Activated CD4-positive, CD25-positive, alpha-beta regulatory T cell treated with anti-CD3 and anti-CD28 coated beads, Interleukin-2, amount 50 U/mL, for 16 hours (primary cell): ENCODE measurements around the gene GGCX.
A peak's percentile ranks its signal among the peaks of the same experiment; 100 is the strongest.

Experiments
- DNase-seq: peaks from one replicate; pipeline ENCODE4 v3.0.0-alpha.2; 2020; ENCODE audit warnings: low read depth, low spot score

The GGCX gene

DNA sequence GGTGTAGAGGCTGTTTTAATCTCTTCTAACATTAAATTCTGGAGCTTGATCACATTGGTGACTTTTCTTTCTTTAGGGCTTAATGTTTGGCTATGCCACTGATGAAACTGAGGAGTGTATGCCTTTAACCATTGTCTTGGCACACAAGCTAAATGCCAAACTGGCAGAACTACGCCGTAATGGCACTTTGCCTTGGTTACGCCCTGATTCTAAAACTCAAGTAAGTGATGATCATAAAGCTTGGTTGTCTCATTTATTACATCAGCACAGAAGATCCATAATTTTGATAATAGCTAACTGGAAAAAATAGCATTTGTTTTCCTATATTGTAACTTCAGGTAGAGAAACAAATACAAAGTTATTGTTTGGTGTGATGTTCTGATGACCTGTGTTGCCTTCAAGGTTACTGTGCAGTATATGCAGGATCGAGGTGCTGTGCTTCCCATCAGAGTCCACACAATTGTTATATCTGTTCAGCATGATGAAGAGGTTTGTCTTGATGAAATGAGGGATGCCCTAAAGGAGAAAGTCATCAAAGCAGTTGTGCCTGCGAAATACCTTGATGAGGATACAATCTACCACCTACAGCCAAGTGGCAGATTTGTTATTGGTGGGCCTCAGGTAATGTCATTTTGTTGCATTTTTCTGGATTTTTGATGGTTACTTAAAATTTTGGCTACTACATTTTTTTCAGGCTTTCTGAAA, 19.4 kb downstream of the GGCX start:
- DNase-seq, result no peak

DNA sequence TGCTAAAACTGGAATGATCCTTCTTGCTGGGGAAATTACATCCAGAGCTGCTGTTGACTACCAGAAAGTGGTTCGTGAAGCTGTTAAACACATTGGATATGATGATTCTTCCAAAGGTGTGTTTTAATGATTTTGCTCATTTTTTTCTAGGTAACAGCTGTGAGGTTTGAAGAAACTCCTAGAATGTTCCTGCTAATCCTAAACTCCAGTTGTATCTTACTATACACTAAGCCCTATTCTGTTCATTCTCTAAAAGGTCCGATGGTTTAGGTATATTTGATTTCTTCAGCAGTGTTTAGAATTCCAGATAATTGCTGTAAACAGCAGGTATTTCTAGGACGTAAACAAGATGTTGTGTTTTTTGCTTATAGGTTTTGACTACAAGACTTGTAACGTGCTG, 20.0 kb downstream of the GGCX start:
- DNase-seq, result no peak

DNA sequence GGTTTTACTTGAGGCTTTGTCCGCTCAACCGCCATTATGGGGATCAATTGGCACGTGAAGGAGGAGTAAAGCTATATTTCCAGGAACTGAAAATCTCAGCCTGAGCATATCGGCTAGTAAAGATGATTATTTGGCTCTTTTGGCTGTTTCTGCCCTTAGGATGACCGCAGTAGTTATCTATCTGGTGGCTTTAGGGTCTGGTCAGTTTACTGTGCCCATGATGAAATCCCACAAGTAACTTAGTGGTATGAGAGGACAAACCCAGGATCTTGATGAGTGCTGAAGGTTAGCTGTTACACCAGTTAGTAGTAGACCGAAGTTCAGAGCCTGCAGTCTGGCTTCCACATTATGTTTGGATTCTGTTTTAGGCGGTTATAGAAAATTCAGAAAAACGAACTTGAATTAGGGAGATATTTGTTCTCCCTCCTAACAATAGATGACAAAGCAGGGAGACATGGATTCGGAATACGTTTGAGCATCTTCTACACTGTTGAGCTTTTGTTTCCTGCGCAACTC, 21.1 kb downstream of the GGCX start:
- DNase-seq, result no peak

DNA sequence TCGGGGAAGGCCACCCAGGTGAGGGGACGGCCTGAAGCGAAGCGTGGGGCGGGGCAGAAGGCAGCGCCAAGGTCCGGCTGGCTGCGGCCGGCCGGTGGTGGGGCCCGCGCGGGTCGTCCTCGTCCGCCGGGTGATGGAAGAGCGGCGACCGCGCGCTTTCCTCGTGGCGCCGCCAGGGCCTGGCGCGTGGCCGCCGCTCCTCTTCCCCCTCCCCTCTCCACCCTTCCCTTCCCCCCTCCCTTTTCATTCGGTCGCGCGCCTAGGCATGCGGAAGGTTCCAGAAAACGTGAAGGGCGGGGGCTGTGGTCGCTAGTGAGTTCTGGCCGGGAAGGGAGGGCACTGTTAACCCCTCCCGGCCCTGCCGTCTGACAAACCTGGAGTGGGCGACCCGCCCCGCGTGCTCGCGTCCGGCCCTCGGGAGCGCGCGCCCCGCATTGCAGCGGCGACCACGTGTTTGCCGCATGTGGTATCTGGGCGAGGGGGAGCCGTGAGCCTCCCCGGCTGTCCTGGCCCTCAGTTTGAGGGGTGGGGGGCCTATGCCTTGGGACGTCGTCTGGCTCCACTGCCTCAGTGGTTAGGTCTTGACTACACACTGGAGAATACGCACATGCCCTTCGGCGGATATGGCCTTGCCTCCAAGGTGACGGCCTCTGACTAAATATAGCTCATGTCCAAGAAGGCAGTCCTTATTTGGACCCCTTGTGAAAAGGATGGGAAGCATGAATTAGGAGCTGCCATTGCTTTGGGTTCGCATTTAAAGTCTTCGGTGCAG, 21.7 kb downstream of the GGCX start:
- peak; percentile 61 for DNase-seq

DNA sequence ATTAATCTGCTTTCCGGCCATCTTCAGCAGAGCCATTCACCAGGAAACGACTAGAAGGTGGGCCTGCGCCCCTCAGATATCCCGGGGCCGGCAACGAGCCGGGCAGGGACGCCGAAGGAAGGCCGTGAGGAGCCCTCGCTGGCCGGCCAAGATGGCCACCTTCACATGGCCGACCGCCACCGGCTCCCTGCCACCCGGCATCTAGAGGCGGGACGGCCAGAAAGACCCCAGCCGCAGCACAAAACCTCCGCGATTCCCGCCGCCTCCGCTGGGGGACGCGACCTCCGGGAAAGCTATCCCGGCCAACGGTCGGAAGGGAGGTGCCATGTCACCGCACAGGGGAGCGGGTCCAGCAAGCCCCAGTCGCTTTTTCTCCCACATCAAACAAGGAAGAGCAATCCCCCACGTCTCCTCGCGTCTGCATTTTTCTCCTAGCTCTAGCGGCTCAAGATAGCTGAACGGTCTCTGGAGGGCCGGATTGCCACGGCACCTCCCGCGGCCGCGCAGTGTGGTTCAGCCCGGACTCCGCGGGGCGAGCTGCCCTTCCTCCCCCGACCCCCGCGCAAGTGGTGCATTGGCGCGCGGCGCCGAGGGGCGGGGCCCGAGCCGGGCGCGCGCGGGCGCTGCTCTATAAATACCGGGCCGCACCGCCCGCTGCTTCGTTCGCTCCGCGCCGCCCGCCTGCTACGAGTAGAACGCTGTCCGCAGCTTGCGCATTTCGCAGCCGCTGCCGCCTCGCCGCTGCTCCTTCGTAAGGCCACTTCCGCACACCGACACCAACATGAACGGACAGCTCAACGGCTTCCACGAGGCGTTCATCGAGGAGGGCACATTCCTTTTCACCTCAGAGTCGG, 22.6 kb downstream of the GGCX start, which contains the start of gene MAT2A:
Gene MAT2A (plus strand): TSS at position 662 of the 854 bp plus-strand sequence. CDS start 120 bp downstream, at position 782.
- peak; percentile 78 for DNase-seq

DNA sequence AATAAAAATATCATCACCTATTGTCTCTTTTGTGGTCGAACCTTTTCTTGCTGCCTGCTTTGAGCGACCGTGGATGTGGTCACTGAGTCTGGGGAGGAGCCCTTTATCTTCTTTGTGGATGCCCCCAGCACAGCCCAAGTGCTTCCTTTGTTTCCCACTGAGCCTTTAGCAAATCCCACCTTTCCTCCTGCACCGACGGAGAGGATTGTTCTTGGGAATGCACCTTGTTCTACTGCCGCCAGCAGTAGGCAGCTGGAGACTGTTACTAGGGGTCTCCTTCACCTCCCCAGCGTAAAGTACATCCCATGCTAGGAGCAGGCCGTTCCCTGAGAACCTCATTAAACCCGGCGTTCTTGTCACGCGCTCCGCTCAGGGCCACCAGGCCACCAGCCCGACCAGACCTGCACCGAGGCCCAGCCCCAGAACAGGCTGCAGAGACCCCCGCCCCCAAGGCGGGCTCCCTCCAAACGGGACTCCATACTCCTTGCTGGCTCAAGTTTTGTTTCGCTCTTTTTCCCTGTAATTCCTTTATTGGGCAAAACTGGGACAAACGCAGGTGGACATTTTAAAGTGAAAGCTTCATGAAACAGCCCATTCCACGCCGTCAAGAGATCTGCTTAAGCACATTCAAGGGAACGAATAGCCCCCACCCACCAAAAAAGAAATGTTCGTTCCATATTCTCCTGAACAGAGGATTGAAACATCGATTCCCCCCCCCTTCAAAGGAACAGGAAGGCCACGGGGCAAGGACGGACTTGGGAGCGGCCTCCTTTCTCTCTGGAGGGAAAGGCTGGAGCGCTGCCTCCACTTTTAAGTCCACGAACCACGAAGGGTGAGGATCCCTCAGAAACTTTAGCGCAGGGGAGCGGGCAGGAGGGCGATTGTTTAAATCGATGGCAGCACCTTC, 23.4 kb downstream of the GGCX start:
- DNase-seq, result no peak

DNA sequence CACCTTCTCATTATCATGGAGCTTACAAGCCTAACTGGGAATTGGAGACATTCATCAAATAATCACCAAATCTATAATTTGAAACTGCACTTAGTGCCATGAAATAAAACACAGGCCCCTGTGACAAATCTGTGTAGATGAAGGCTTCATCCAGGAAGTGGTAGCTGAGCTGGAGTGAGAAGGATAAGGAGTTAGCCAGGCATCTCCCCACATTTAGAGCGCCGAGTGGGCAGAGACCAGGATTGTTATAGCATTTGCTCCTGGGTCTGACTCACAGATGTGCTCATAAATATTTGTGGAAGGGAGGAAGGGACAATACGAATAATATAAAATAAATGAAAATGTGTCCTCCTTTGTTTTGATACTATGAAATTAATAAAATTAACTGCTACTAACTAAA, 24.8 kb downstream of the GGCX start:
- no peak for DNase-seq

DNA sequence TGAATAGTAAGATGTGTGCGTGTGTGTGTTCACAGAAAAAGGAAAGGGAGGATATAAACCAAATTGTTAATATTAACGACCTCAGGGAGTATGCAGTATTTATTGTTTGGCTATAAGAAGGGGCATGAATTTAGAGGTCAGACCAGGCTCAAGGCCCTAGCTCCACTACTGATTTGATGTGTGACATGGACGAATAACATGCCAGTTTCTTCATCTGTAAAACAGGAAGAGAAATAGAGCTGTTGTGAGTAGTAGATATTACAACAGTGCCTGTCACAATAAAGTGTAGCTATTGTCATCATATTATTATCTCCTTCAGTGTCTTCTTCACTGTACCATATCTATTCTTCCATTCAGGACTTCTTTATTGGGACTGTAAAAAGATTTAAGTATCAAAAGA, 26.4 kb downstream of the GGCX start:
- no peak for DNase-seq

DNA sequence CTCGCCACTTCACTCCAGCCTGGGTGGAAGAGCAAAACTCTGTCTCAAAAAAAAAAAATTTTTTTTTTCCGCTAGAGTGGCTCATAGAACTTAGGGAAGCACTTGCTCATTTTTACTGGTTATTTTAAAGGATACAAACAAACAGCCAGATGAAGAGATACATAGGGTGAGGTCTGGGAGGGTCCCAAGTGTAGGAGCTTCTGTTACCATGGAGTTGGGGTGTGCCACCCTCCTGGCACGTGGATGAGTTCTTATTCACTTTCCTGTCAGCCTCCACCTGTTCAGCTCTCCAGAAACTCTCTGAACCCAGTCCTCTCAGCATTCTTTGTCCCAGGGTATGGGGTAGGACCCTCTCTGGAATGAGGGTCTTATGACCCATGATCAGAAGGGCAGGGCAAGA, 27.2 kb downstream of the GGCX start:
- DNase-seq, result no peak

DNA sequence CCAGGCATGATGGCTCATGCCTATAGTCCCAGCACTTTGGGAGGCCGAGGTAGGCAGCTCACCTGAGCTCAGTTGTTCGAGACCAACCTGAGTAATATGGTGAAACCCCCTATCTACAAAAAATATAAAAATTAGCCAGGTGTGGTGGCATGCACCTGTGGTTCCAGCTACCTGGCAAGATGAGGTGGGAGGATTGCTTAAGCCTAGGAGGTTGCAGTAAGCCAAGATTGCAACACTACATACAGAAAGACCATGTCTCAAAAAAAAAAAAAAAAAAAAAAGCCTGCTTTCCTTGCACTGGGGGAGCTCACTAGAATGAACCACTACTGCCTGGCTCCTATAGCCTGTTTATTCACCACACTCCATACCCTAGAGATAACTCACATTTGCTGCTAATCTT, 29.7 kb downstream of the GGCX start:
- DNase-seq, result no peak

DNA sequence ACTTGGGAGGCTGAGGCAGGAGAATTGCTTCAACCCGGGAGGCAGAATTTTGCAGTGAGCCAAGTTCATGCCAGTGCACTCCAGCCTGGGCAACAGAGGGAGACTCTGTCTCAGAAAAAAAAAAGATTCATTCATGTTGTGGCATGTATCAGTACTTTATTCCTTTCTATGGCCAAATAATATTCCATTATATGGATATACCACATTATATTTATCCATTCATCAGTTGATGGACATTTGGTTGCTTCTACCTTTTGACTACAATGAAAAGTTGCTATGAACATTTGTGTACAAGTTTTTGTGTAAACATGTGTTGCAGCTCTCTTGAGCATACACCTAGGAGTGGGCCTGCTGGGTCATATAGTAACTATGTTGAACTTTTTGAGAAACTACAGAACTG, 31.5 kb downstream of the GGCX start:
- no peak for DNase-seq

DNA sequence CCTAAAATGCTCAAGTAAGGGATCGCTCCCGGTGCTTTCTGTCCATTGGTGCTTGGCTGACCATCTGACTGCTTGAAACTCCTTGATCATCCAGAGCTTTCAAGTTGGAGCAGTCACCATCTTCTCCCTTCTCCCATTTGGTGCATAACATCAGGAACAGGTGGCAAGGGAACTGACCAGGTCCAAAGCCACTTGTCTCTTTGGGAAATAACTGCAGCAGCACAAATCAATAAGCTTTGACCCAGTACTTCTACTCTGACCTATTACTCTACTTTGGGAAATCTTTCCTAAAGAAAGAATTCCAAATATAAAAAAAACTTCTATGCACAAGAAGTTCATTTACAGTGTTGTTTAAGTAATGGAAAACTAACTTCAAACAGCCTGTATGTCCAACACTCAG, 32.9 kb downstream of the GGCX start:
- DNase-seq, result no peak

DNA sequence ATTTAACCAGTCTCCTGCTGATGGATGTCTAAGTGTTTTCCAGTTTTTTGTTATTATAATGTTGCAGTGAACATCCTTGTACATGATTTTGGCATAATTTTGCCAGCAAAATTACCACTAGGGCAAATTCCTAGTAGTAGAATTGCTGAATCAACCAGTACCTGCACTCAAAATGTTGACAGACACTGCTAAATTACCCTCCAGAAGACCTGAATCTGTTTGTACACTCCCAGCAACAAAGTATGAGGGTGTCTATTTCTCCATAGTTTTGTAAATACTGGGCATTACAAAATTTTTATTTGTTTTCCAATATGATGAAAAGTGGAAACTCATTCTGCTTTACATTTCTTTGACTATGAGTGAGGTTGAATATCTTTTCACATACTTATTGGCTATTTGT, 33.5 kb downstream of the GGCX start:
- no peak for DNase-seq

DNA sequence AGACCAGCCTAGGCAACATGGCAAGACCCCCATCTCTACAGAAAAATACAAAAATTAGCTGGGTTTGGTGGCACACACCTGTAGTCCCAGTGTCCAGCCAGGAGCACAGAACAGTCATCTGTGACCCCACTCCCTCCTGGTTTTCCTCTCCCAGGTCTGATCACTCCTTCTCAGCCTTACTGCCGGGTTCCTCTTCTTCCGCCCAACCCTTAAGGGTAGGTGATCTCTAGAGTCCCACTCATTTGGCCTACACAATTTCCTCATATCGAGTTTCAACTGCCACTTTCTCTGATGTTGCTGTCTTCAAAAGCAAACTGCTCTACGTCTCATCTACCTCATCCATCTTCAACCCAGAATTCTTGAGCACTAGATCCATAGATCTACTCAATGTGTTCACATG, 35.7 kb downstream of the GGCX start:
- no peak for DNase-seq

DNA sequence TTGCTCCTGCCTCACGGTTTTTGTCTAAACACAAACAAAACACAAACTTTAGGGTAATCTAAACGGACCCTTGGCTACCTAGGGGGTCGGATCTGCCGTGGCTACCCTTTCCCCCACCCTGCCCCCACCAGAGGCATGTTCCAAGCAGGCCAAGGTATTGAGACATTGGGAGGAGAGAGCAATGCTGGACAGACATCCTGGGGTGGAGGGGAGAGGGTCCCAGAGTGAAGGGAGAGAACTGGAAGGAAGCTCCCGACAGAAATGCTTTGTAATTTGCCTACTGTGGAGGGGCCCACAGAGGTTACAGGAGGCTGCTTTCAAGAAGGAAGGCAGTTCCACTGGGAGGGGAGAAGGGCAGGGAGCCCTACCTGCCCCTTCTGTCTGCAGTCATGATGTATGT, 36.3 kb downstream of the GGCX start:
- DNase-seq, result no peak

DNA sequence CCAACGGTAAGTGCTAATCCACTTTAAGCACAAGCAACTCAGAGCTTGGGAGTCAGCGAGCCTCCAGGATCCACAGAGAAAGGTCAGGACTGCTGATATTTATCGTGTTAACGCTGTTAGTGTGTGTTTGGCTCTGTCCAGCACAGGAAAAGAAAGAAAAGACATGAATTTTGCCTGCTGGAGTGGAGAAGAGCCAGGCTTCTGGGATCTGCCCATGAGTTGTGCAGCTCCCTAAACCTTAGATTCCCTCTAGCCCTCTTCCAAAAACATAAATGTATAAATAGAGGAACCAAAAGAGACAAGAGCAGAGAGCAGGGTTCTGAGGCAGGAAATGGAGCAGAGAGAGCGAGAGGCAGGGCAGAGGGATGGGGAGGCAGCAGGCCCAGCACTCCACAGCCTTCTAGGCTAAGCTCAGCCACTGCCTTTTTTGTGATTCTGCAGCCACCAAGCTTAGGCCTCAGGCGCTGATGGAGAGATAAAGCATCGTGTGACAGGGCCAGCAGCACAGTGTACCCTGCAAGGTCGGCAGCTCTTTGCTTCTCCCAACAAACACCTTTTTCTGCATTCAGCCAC, 36.9 kb downstream of the GGCX start:
- no peak for DNase-seq

DNA sequence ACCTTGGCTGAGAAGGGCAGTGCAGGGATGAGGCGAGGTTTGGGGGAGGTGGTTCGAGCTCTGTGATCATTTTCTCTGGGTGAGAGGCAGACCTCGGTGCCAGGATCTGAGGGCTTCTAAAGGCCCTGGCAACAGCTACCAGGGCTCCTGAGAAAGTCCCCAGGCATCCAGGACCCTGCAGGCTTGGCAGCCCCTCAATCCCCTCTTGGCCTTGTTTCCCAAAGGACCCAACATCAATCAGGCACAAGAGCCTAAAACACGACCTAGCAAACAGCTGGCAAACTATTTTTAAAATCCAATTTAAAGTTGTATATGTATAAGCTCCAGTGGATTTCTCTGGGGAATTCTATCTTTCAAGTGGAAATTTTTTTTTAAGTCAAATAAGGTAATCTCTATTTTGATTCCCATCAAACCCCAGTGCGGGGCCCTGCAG, 37.4 kb downstream of the GGCX start:
- DNase-seq, result no peak

DNA sequence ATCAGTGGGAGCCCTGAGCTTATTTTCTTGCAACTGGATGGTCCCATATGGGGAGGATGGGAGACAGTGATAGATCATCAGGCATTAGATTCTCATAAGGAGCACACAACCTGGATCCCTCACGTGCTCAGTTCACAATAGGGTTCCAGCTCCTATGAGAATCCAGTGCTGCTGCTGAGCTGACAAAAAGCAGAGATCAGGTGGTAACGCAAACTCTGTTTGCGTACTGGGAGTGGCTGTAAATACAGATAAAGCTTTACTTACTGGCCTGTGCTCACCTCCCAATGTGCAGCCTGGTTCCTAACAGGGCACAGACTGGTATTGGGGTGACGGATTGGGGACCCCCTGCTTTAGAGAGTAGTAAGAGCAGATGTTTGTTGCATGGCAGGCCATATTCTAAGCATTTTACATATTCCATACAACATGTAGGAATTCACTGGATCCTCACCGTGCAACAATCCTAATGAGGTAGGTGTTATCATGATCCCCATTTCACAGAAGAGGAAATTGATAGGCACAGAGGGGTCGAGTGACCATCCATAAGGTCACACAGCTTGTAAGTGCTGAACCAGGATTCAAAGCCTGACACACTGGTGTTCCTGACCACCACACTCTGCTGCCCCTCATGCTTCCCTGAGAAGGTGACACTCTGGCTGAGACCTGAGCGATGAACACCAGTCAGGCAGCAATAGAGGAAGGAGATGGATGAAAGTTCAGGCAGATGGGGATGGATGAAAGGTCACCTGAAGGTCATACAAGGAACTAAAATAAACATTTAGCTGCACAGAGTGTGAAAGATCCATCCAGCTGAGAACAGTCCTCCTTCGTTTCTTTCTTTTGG, 38.0 kb downstream of the GGCX start:
- no peak for DNase-seq

DNA sequence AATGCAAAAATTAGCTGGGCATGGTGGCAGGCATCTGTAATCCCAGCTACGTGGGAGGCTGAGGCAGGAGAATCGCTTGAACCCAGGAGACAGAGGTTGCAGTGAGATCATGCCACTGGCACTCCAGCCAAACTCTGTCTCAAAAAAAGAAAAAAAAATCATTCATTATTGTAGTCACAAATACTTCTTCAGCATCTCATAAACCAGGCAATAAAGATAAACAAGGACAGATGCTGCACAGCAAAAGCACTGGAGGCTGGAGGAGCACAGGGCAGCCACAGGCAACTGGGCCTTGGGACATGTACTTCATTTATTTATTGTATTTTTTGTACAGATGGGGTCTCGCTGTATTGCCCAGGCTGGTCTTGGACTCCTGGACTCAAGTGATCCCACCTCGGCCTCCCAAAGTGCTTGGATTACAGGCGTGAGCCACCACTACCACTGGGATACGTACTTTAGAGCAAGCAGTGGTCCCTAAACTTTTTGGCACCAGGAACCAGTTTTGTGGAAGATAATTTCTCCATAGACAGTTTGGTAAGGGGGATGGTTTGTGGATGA, 39.1 kb downstream of the GGCX start:
- no peak for DNase-seq
